K562 (cell line): ENCODE measurements around the gene VSTM5. TPM values are rescaled to one million over a fixed set of nuclear protein-coding genes. Genes with fewer than 3 reads are reported as not detected.

Experiments
- ATF7 ChIP-seq: fragments of 450-650 bp; IDR thresholded peaks from 2 replicates; pipeline ENCODE4 v1.7.1; 2014; ENCODE audit warnings: mild to moderate bottlenecking, moderate library complexity
- BCL6 ChIP-seq: fragments of 250-450 bp; sonication (Bioruptor Pico); IDR thresholded peaks from 2 replicates; pipeline ENCODE4 v1.4.0; 2020
- DPF2 ChIP-seq: fragments of 450-650 bp; IDR thresholded peaks from 2 replicates; pipeline ENCODE4 v1.6.1; 2016
- MAZ ChIP-seq, 2 experiments: fragments of 450-650 bp in 1 of 2; sonication (generic) in 1 of 2; formaldehyde crosslinking; IDR thresholded peaks in 1 of 2; conservative IDR thresholded peaks in 1 of 2; 2 replicates each; pipeline versions ENCODE4 v1.4.0 to v1.5.0; 2020; ENCODE audit warnings: mild to moderate bottlenecking in 1 of 2, missing genetic modification reagents in 1 of 2
- MNT ChIP-seq, 2 experiments: fragments of 450-650 bp; conservative IDR thresholded peaks; 2 replicates each; pipeline ENCODE4 v1.6.1; 2017; ENCODE audit warnings: mild to moderate bottlenecking in 2 of 2, moderate library complexity in 2 of 2
- NFIX ChIP-seq: fragments of 250-450 bp; sonication (Bioruptor Pico); IDR thresholded peaks from 2 replicates; pipeline ENCODE4 v1.4.0; 2020; ENCODE audit warnings: low read depth, mild to moderate bottlenecking, moderate library complexity
- OTX1 ChIP-seq: fragments of 450-650 bp; formaldehyde crosslinking; IDR thresholded peaks from 2 replicates; pipeline ENCODE4 v1.4.0; 2022; ENCODE audit warnings: mild to moderate bottlenecking
- PYGO2 ChIP-seq: fragments of 450-650 bp; IDR thresholded peaks from 2 replicates; pipeline ENCODE4 v1.6.1; 2016; ENCODE audit warnings: mild to moderate bottlenecking, missing genetic modification characterization, moderate library complexity, missing compliant biosample characterization
- RBM39 ChIP-seq: fragments of 200-400 bp; formaldehyde crosslinking; optimal IDR thresholded peaks from 2 replicates; pipeline ENCODE3; 2018; ENCODE audit warnings: low read depth, low read length
- SMARCE1 ChIP-seq: fragments of 450-650 bp; IDR thresholded peaks from 2 replicates; pipeline ENCODE4 v1.7.1; 2016; ENCODE audit warnings: mild to moderate bottlenecking
- SUPT5H ChIP-seq: fragments of 450-650 bp; IDR thresholded peaks from 2 replicates; pipeline ENCODE4 v1.6.1; 2016
- TAF7 ChIP-seq: fragments of 450-650 bp; IDR thresholded peaks from 2 replicates; pipeline ENCODE4 v1.6.1; 2016; ENCODE audit warnings: missing genetic modification characterization, missing compliant biosample characterization
- ZBTB26 ChIP-seq: fragments of 450-650 bp; formaldehyde crosslinking; IDR thresholded peaks from 2 replicates; pipeline ENCODE4 v1.4.0; 2022; ENCODE audit warnings: missing genetic modification characterization
- ZNF407 ChIP-seq: fragments of 450-650 bp; IDR thresholded peaks from 2 replicates; pipeline ENCODE4 v1.6.1; 2016; ENCODE audit warnings: low read depth
- ZNF740 ChIP-seq, 3 experiments: fragments of 200-800 bp in 1 of 3; sonication (Bioruptor generic) in 1 of 3; sonication (generic) in 1 of 3; formaldehyde crosslinking in 1 of 3; IDR thresholded peaks; 2 replicates each; pipeline versions ENCODE4 v1.6.1 to v1.8.0; 2016 to 2022; ENCODE audit warnings: mild to moderate bottlenecking in 2 of 3, missing compliant biosample characterization in 2 of 3, missing genetic modification characterization in 2 of 3, missing genetic modification reagents in 1 of 3
- ZNF764 ChIP-seq: fragments of 250-450 bp; sonication (Bioruptor Pico); IDR thresholded peaks from 2 replicates; pipeline ENCODE4 v1.4.0; 2020; ENCODE audit warnings: low read depth, mild to moderate bottlenecking, moderate library complexity
- polyA plus RNA-seq, 8 experiments: library from polyadenylated mRNA; depleted of rRNA in 4 of 8; stranded (reverse) in 5 of 8; unstranded in 3 of 8; fragments of >200 nt; fragmentation: Nextera tagmentation in 2 of 8; fragmentation: Illumina TruSeq in 1 of 8; extraction: Ambion mirVana in 2 of 8; extraction: Trizol in 1 of 8; gene quantifications; 2 replicates each; pipeline versions ENCODE4 v1.2.1 to v1.2.3, GENCODE V29; 2011 to 2014; ENCODE audit warnings: inconsistent platforms in 1 of 8, missing spikeins in 1 of 8
- total RNA-seq, 7 experiments: library from RNA; depleted of rRNA in 6 of 7; stranded (reverse); fragments of >200 nt in 6 of 7; fragmentation: Illumina TruSeq in 2 of 7; extraction: Trizol in 2 of 7; gene quantifications; 2 replicates each; pipeline versions ENCODE4 v1.2.1 to v1.2.3, GENCODE V29; 2011 to 2021; ENCODE audit warnings: low replicate concordance in 1 of 7

VSTM5 gene
- total and polyA plus RNA-seq, 9 of the 15 experiments (the other 6 are each of a cell fraction or from before 2014, with no cell fraction given): 0.01 TPM; not detected in 8

- TF ChIP-seq ZNF407 (no peak), MNT (conservative IDR thresholded peaks at IDR 0.05) (peak; percentile 73 to 81; a peak in 3 of 4 replicates), SUPT5H (peak; percentile 95), ZBTB26 (CRISPR knock-in tag) (no peak), BCL6 (CRISPR knock-in tag) (no peak), OTX1 (CRISPR knock-in tag) (no peak), TAF7 (tag) (peak; percentile 49; the same call in 1 of the 2 replicates), NFIX (CRISPR knock-in tag) (no peak), DPF2 (no peak), ZNF740 (CRISPR knock-in tag; IDR thresholded peaks at IDR 0.05) (peak; percentile 80), ZNF740 (tag; IDR thresholded peaks at IDR 0.05) (no peak; a peak in 1 of 4 replicates), PYGO2 (no peak), ATF7 (peak; percentile 40), SMARCE1 (no peak), MAZ (CRISPR knock-in tag; conservative IDR thresholded peaks at IDR 0.05 in 1 of 2, IDR thresholded peaks at IDR 0.05 in 1 of 2) (peak; percentile 49 to 60), RBM39 (no peak), ZNF764 (CRISPR knock-in tag) (no peak)
These were observed 66.1 kb downstream of the VSTM5 start, which contains the start of gene MED17 (continued) for GRCh38 chr11:93784145-93784934.
